Activated CD8-positive, alpha-beta memory T cell treated with anti-CD3 and anti-CD28 coated beads, Interleukin-2, amount 10 ng/mL, durations not matched to agents 7 days and 5 days (primary cell): ENCODE results near the gene NOXA1. TPM values are rescaled to one million over a fixed set of nuclear protein-coding genes. Genes with fewer than 3 reads are reported as not detected.

Experiments
- ATAC-seq: fragments of 150-1000 bp; cut with Tn5 transposase; one replicate; pipeline ENCODE4 v1.10.0; 2021; ENCODE audit warnings: moderate library complexity
- CTCF ChIA-PET: fragments of 350-600 bp; sonication (Branson Sonifier 250); formaldehyde crosslinking; loops from one replicate; lab custom pipeline; 2021; ENCODE audit warnings: antibody characterized with exemption; lab: Charles Lee
- DNase-seq: peaks from one replicate; pipeline ENCODE4 v3.0.0-alpha.2; 2020
- H3K27ac Mint-ChIP-seq: one replicate; pipeline ENCODE4 v1.8.0; 2021; ENCODE audit warnings: mild to moderate bottlenecking, mixed read lengths
- H3K27me3 Mint-ChIP-seq: one replicate; pipeline ENCODE4 v1.8.0; 2021; ENCODE audit warnings: mixed read lengths
- H3K36me3 Mint-ChIP-seq: one replicate; pipeline ENCODE4 v1.8.0; 2021; ENCODE audit warnings: mild to moderate bottlenecking, mixed read lengths
- H3K4me1 Mint-ChIP-seq: one replicate; pipeline ENCODE4 v1.8.0; 2021; ENCODE audit warnings: mixed read lengths
- H3K4me3 Mint-ChIP-seq: one replicate; pipeline ENCODE4 v1.8.0; 2021; ENCODE audit warnings: mild to moderate bottlenecking, moderate library complexity, mixed read lengths
- H3K9me3 Mint-ChIP-seq: one replicate; pipeline ENCODE4 v1.8.0; 2022; ENCODE audit warnings: low read depth, mixed read lengths
- total RNA-seq, 2 experiments: library from RNA; stranded (reverse); gene quantifications; one replicate each; pipeline ENCODE4 v1.2.3, GENCODE V29; 2021

Gene NOXA1
- total RNA-seq, 2 experiments from 2014 or later: 0.30 to 0.53 TPM

- Mint-ChIP-seq H3K36me3 (no peaks in the 10 kb centered on the region), H3K9me3 (no peaks in the 10 kb centered on the region), H3K27ac (no peak overlapping the region), H3K4me1 (peaks cover 7% of the 10 kb centered on the region), H3K27me3 (peaks cover 12% of the 10 kb centered on the region), H3K4me3 (no peak overlapping the region)
- CTCF ChIA-PET: interaction anchor here (1.3 to 1.5 kb wide), 2 partner anchors 8 to 15 kb away, joined by 4 read pairs; partner anchors contain the start of genes EXD3 and NOXA1
- ATAC-seq (no peak), DNase-seq (no peak)
Observed at GRCh38 chr9:137437691-137438590, 14.7 kb downstream of the NOXA1 start.

- Mint-ChIP-seq H3K4me3 (no peak overlapping the region), H3K9me3 (no peaks in the 10 kb centered on the region), H3K36me3 (peaks cover 1% of the 10 kb centered on the region), H3K27me3 (peaks cover 17% of the 10 kb centered on the region), H3K27ac (no peak overlapping the region), H3K4me1 (peaks cover 7% of the 10 kb centered on the region)
- DNase-seq (no peak), ATAC-seq (no peak)
- CTCF ChIA-PET: interaction anchor here (1.3 kb wide), 1 partner anchor 16 kb away, joined by 4 read pairs; the partner anchor contains the start of genes EXD3 and NOXA1
Observed at GRCh38 chr9:137438591-137439157, 15.5 kb downstream of the NOXA1 start.

- H3K27me3 Mint-ChIP-seq: peaks cover 20% of the 10 kb centered on the region
- H3K27ac Mint-ChIP-seq: no peak overlapping the region
- ATAC-seq (no peak), DNase-seq (no peak)
- peaks cover 1% of the 10 kb centered on the region for H3K36me3 Mint-ChIP-seq
- H3K4me1 Mint-ChIP-seq: peaks cover 6% of the 10 kb centered on the region
- H3K4me3 Mint-ChIP-seq: no peak overlapping the region
- no peaks in the 10 kb centered on the region for H3K9me3 Mint-ChIP-seq
- CTCF ChIA-PET: interaction anchor here (1.3 kb wide), 1 partner anchor 16 kb away, joined by 4 read pairs; the partner anchor contains the start of genes EXD3 and NOXA1
Observed at GRCh38 chr9:137439158-137439714, 16.0 kb downstream of the NOXA1 start.

DNA sequence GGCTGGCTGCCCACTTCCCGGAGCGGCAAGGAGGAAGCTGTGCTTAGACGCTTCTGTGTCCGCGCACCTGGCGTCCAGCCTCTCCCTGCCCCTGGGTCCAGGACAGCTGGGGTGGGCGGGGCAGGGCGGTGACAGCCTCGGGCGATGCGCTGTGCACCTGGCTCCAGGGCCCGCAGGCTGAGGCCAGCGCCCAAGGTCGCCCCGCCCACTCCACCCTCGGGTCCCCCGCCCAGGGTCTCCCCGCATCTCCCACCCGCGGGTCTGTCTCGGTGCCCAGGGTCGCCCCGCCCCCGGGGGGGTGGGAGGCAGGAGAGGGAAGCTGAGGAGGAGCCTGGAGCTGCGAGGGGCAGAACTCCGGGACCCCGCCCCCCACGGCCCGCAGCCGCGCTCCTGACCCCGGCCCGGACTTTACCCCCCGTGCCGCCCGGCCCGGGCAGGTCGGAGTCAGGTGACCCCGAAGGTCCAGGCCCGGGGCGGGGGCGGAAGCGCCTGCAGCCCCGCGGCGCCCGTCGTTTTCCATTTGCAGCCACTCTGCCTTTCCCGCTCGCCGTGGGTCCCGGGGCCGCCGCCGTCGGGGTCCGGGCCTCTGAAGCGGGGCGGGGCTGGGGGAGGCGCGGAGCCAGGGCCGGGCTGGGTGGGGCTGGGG is 18.2 kb downstream of the NOXA1 start, which contains the start of gene ENTPD8:
TSS of gene ENTPD8 (minus strand) at position 69 of the 646 bp plus-strand sequence. CDS start 3,072 bp downstream, outside the sequence.
- CTCF ChIA-PET: interaction anchor here (5.3 kb wide), 1 partner anchor 18 kb away, joined by 59 read pairs; the partner anchor contains the start of genes EXD3 and NOXA1
- peaks cover 28% of the 10 kb centered on the region for H3K27me3 Mint-ChIP-seq
- peaks cover 1% of the 10 kb centered on the region for H3K36me3 Mint-ChIP-seq
- no peak within 1 kb of the TSS for H3K27ac Mint-ChIP-seq
- H3K4me3 Mint-ChIP-seq: peak within 1 kb of the TSS; percentile 43
- H3K9me3 Mint-ChIP-seq: no peaks in the 10 kb centered on the region
- DNase-seq: no peak
- H3K4me1 Mint-ChIP-seq: peaks cover 21% of the 10 kb centered on the region
- ATAC-seq: peak; percentile 18

DNA sequence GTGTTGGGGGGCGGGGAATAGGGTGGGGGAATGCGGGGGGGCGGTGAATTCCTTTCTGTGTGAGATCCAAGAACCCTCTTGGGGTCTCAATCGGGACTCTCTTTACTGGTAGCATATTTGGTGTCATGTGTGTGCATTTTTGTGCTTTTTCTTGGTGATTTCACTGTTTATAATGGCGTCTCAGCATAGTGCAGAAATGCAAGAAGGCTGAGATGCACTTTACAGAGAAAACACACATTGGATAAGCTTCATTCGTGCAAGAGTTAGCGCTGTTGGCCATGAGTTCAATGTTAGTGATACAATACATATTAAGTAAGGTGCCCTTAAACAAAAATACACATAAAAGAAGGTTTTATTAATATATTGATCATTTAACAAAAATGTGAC is 18.7 kb downstream of the NOXA1 start:
- H3K27me3 Mint-ChIP-seq: peaks cover 28% of the 10 kb centered on the region
- DNase-seq (no peak), ATAC-seq (no peak)
- CTCF ChIA-PET: interaction anchor here (5.3 kb wide), 1 partner anchor 18 kb away, joined by 59 read pairs; the partner anchor contains the start of genes EXD3 and NOXA1
- H3K9me3 Mint-ChIP-seq: no peaks in the 10 kb centered on the region
- peaks cover 1% of the 10 kb centered on the region for H3K36me3 Mint-ChIP-seq
- no peak overlapping the region for H3K27ac Mint-ChIP-seq
- peak overlapping the region; percentile 43 for H3K4me3 Mint-ChIP-seq
- H3K4me1 Mint-ChIP-seq: peaks cover 21% of the 10 kb centered on the region

DNA sequence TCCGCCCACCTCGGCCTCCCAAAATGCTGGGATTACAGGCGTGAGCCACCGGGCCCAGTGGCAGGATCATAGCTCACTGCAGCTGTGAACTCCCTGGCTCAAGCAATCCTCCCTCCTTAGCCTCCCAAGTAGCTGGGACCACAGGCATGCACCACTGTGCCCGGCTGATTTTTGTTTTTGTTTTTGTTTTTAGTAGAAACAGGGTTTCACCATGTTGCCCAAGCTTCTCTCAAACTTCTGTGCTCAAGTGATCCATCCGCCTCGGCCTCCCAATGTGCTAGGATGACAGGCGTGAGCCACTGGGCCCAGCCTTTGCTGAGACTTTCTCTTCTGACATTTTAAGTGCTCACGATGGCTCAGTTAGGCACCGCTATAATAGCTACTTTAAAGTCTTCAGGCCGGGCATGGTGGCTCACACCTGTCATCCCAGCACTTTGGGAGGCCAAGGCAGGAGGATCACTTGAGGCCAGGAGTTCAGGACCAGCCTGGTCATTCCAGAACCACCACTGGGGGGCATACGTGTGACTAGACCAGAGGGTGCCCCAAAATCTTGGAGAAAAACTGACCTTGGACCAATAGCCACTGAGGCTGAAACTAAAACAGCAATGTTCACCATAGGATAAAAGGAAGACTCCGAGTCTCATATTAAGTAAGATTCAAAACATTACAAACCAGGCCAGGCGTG is 21.1 kb downstream of the NOXA1 start:
- CTCF ChIA-PET: interaction anchor here (0.9 to 5.3 kb wide), 10 partner anchors 8 to 348 kb away, joined by 3 to 59 read pairs (median 4); partner anchors contain the start of genes EXD3 and NOXA1
- Mint-ChIP-seq H3K36me3 (peaks cover 1% of the 10 kb centered on the region), H3K4me1 (peaks cover 21% of the 10 kb centered on the region), H3K27me3 (peaks cover 28% of the 10 kb centered on the region), H3K27ac (no peak overlapping the region), H3K4me3 (no peak overlapping the region), H3K9me3 (no peaks in the 10 kb centered on the region)
- no peak for DNase-seq
- no peak for ATAC-seq

DNA sequence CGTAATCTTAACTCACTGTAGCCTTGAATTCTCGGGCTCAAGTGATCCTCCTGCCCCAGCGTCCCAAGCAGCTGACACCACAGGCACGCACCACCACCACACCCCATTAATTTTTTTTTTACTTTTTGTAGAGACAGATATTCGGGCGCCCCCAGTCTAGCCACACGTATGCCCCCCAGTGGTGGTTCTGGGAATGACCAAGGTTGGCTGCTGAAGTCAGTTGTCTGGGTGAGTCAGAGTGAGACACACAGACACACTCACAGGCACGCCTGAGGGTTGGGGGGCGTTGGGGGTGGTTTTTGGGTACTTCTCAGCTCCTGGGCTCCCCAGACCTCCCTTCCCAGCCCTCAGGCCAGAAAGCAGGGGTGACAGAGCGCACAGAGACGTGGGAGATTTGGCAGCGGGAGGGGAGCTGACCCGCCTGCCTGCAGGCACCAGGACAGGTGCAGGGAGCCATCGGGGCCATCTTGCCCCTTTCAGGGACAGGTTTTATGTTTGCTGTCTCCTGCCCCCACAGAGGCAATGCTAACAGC is 22.1 kb downstream of the NOXA1 start:
- Mint-ChIP-seq H3K4me3 (no peak overlapping the region), H3K9me3 (no peaks in the 10 kb centered on the region), H3K36me3 (peaks cover 1% of the 10 kb centered on the region), H3K27me3 (peaks cover 28% of the 10 kb centered on the region), H3K4me1 (peaks cover 23% of the 10 kb centered on the region), H3K27ac (no peak overlapping the region)
- CTCF ChIA-PET: interaction anchor here (0.8 to 5.3 kb wide), 15 partner anchors 8 to 350 kb away, joined by 3 to 59 read pairs (median 5); partner anchors contain the start of genes EXD3, NOXA1, NRARP and NSMF
- peak; percentile 89 for ATAC-seq
- peak; percentile 93 for DNase-seq

DNA sequence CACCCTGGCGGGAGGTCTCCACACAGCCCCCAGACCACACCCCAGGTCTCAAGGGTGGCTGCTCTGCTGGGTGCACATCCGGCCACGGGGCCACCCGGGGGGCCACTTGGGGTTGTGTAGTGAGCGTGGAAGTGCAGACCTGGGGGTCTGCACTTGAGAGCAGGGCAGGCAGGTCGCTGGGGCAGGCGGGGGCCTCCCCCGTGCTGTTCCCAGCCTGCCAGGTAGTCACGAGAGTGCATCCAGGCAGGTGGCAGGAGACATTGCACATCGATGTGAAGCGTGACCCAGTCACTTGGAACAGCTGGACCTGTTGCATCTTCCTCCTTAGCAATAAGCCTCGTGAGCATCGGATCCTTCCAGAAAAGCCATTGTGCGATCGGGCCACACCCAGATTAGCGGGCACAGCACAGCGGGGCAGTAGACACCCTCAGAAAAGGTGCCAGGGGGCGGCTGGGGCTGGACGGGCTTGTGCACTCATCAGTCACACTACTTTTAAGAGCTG is 22.8 kb downstream of the NOXA1 start:
- H3K27ac Mint-ChIP-seq: no peak overlapping the region

GRCh38 chr9:137446851-137447471 is 23.8 kb downstream of the NOXA1 start:
- CTCF ChIA-PET: interaction anchor here (1.0 to 5.3 kb wide), 6 partner anchors 10 to 145 kb away, joined by 3 to 59 read pairs (median 4); partner anchors contain the start of genes EXD3, NOXA1, NRARP and NSMF
- Mint-ChIP-seq H3K4me1 (peaks cover 27% of the 10 kb centered on the region), H3K27ac (no peak overlapping the region), H3K9me3 (no peaks in the 10 kb centered on the region), H3K27me3 (peaks cover 26% of the 10 kb centered on the region), H3K4me3 (no peak overlapping the region), H3K36me3 (peaks cover 1% of the 10 kb centered on the region)
- ATAC-seq (no peak), DNase-seq (no peak)

More for the DNA sequence above, 22.8 kb downstream of the NOXA1 start:
- CTCF ChIA-PET: interaction anchor here (0.8 to 5.3 kb wide), 11 partner anchors 8 to 159 kb away, joined by 3 to 59 read pairs (median 5); partner anchors contain the start of genes EXD3, NOXA1, NRARP and NSMF
- ATAC-seq (no peak), DNase-seq (no peak)
- Mint-ChIP-seq H3K4me1 (peaks cover 26% of the 10 kb centered on the region), H3K27me3 (peaks cover 28% of the 10 kb centered on the region), H3K9me3 (no peaks in the 10 kb centered on the region), H3K4me3 (no peak overlapping the region), H3K36me3 (peaks cover 1% of the 10 kb centered on the region)

DNA sequence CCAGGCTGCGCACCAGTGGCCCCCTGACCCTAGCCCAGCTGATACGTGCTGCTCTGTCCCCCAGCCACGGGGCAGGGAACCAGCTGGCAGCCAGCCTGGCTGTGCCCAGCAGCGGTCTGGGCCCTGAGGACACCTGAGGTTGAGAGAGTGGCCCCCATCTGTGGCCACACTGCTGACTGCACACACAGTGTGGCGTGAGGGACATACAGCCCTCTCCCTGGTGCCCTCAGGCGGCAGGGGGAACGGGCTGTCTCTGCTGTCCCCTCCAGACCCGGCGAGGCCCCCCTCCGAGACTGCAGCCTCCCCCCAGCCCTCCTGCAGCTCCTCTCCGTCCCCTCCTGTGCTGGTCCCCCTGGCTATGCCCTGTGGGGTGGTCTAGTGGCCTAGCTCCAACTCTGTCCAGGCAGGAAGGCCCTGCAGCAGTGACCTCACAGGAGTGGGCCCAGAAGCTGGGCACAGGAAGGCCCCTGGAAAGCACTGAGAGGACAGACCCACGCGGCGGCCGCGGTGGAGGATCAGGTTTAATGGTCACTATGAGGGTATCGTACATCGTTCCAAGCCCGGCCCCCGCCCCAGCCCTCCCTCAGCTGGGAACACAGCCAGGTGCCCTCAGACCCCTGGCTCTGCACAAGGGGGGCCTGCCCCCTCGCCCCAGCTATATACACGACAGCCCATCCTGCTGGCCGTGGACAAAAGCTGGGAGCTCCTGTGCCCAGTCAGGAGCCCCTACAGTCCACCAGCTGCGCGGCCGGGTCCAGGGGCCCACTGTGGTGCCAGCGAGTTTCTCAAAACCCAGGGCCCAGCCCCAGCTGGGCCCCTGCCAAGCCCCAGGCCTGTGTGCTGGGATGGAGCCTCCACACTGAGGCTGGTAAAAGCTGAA is 24.8 kb downstream of the NOXA1 start:
- CTCF ChIA-PET: interaction anchor here (0.5 to 1.0 kb wide), 3 partner anchors 24 to 146 kb away, joined by 3 to 4 read pairs (median 3); partner anchors contain the start of genes EXD3, NOXA1 and NRARP
- H3K4me1 Mint-ChIP-seq: peaks cover 34% of the 10 kb centered on the region
- ATAC-seq: no peak
- peaks cover 16% of the 10 kb centered on the region for H3K27me3 Mint-ChIP-seq
- no peaks in the 10 kb centered on the region for H3K9me3 Mint-ChIP-seq
- DNase-seq: no peak
- H3K4me3 Mint-ChIP-seq: no peak overlapping the region
- H3K27ac Mint-ChIP-seq: no peak overlapping the region
- peaks cover 1% of the 10 kb centered on the region for H3K36me3 Mint-ChIP-seq
